Measurements from ENCODE around the gene AMY1B. TPM values are rescaled to one million over a fixed set of nuclear protein-coding genes. Genes with fewer than 3 reads are reported as not detected.

Gene AMY1B
- polyA plus RNA-seq, 12 donors: 0.33 to 0.47 TPM; not detected in 10

Other genes with a start within 250 kb of the AMY1B start
- gene RNPC3, start 170.5 kb downstream of the AMY1B start, polyA plus RNA-seq (ENCODE audit: insufficient read length in 12 of 12): 10 to 100 TPM in 11 of 12 donors, not detected in 1; 12.0 to 79.2 (median 28.0) TPM
- gene AMY2B, start 124.6 kb downstream of the AMY1B start, polyA plus RNA-seq (ENCODE audit: insufficient read length in 12 of 12): 10 to 100 TPM in 7 of 12 donors, 1 to 10 TPM in 4, not detected in 1; 5.1 to 25.1 (median 14.6) TPM
- gene AMY2A, start 78.8 kb downstream of the AMY1B start, polyA plus RNA-seq (ENCODE audit: insufficient read length in 12 of 12): under 1 TPM in 1 of 12 donors, not detected in 11; 0.22 TPM
- gene AMY1A, start 40.5 kb downstream of the AMY1B start, polyA plus RNA-seq (ENCODE audit: insufficient read length in 12 of 12): under 1 TPM in 2 of 12 donors, not detected in 10; 0.33 to 0.47 TPM
- gene AMY1C, start 53.7 kb upstream of the AMY1B start, polyA plus RNA-seq (ENCODE audit: insufficient read length in 12 of 12): under 1 TPM in 1 of 12 donors, not detected in 11; 0.11 TPM

Measured in muscle of arm (tissue), 12 donors.